GM10847 (cell line): ENCODE results near the gene PPL.

Experiments used
- POLR2A ChIP-seq: IDR thresholded peaks from 2 replicates; pipeline ENCODE4 v1.6.1; 2011; ENCODE audit not compliant: insufficient read length; ENCODE audit errors: extremely low read depth

Gene PPL

GRCh38 chr16:4891097-4891885 lies 45.7 kb downstream of the PPL start:
- TF ChIP-seq POLR2A: no peak

GRCh38 chr16:4890686-4891085 lies 46.3 kb downstream of the PPL start:
- no peak for TF ChIP-seq POLR2A

- TF ChIP-seq POLR2A: no peak
Observed at GRCh38 chr16:4890026-4890425, 46.9 kb downstream of the PPL start.

- no peak for TF ChIP-seq POLR2A
Observed at GRCh38 chr16:4888428-4889135, 48.4 kb downstream of the PPL start.

- TF ChIP-seq POLR2A: no peak
Observed at GRCh38 chr16:4886151-4886550, 50.8 kb downstream of the PPL start.

GRCh38 chr16:4884972-4885874 lies 51.7 kb downstream of the PPL start:
- no peak for TF ChIP-seq POLR2A

- TF ChIP-seq POLR2A: no peak
Observed at GRCh38 chr16:4884209-4884608, 52.7 kb downstream of the PPL start.

GRCh38 chr16:4883501-4883900 lies 53.4 kb downstream of the PPL start:
- TF ChIP-seq POLR2A: no peak

GRCh38 chr16:4882633-4883285 lies 54.2 kb downstream of the PPL start:
- TF ChIP-seq POLR2A: no peak

- no peak for TF ChIP-seq POLR2A
Observed at GRCh38 chr16:4882000-4882632, 54.8 kb downstream of the PPL start.

- TF ChIP-seq POLR2A: no peak
Observed at GRCh38 chr16:4880006-4880580, 56.9 kb downstream of the PPL start.

GRCh38 chr16:4879049-4879448 lies 57.9 kb downstream of the PPL start:
- TF ChIP-seq POLR2A: no peak

GRCh38 chr16:4877380-4877685 lies 59.6 kb downstream of the PPL start:
- TF ChIP-seq POLR2A: no peak

GRCh38 chr16:4876646-4877379 lies 60.1 kb downstream of the PPL start:
- TF ChIP-seq POLR2A: no peak
